GM19467 (cell line): ENCODE measurements around the gene SMARCB1.
"Not testable (repeated sequence)": the region's sequence is repeated elsewhere in the genome, so short reads cannot be mapped to it uniquely, and the experiment has no call there.

Experiments
- ATAC-seq: cut with Tn5 transposase; IDR thresholded peaks from one replicate; pipeline ENCODE4 v1.9.1; 2021; ENCODE audit warnings: mild to moderate bottlenecking, moderate library complexity; ENCODE audit not compliant: unreplicated experiment

The SMARCB1 gene

GRCh38 chr22:23841736-23842445, 55.1 kb downstream of the SMARCB1 start:
- ATAC-seq: no peak

- ATAC-seq: no peak
Observed at GRCh38 chr22:23842599-23842998, 55.8 kb downstream of the SMARCB1 start.

GRCh38 chr22:23844739-23845202, 58.0 kb downstream of the SMARCB1 start:
- no peak for ATAC-seq

- no peak for ATAC-seq
Observed at GRCh38 chr22:23845265-23846080, 58.7 kb downstream of the SMARCB1 start.

- no peak for ATAC-seq
Observed at GRCh38 chr22:23846081-23846469, 59.3 kb downstream of the SMARCB1 start.

- no peak for ATAC-seq
Observed at GRCh38 chr22:23847310-23847920, 60.6 kb downstream of the SMARCB1 start.

- ATAC-seq: no peak
Observed at GRCh38 chr22:23847991-23848864, 61.5 kb downstream of the SMARCB1 start.

GRCh38 chr22:23849009-23850006, 62.5 kb downstream of the SMARCB1 start:
- no peak for ATAC-seq

- peak; percentile 54 for ATAC-seq
Observed at GRCh38 chr22:23850136-23850611, 63.4 kb downstream of the SMARCB1 start.

- peak; percentile 36 for ATAC-seq
Observed at GRCh38 chr22:23856721-23857605, 70.2 kb downstream of the SMARCB1 start.

GRCh38 chr22:23857606-23858483, 71.1 kb downstream of the SMARCB1 start, which contains the start of gene SLC2A11:
SLC2A11 (plus strand) TSS chr22:23857875; CDS start chr22:23858000, 125 bp downstream.
- peak; percentile 89 for ATAC-seq

GRCh38 chr22:23858484-23858815, 71.7 kb downstream of the SMARCB1 start:
- no peak for ATAC-seq

GRCh38 chr22:23859201-23859600, 72.4 kb downstream of the SMARCB1 start:
- ATAC-seq: no peak

GRCh38 chr22:23860187-23860586, 73.4 kb downstream of the SMARCB1 start:
- ATAC-seq: not testable (repeated sequence)

- ATAC-seq: no peak
Observed at GRCh38 chr22:23862103-23862502, 75.3 kb downstream of the SMARCB1 start.

GRCh38 chr22:23864499-23865154, 77.9 kb downstream of the SMARCB1 start:
- ATAC-seq: not testable (repeated sequence)

- ATAC-seq: no peak
Observed at GRCh38 chr22:23868580-23868979, 81.8 kb downstream of the SMARCB1 start.
